NCI-H1092 (cell line): Measurements from ENCODE around the gene PCDHB9.
"Not testable (repeated sequence)": the region's sequence is repeated elsewhere in the genome, so short reads cannot be mapped to it uniquely, and the experiment has no call there.

Experiments used
- DNase-seq: peaks from one replicate; lab custom pipeline; 2025; lab: John Stamatoyannopoulos, UW

Gene PCDHB9

DNA sequence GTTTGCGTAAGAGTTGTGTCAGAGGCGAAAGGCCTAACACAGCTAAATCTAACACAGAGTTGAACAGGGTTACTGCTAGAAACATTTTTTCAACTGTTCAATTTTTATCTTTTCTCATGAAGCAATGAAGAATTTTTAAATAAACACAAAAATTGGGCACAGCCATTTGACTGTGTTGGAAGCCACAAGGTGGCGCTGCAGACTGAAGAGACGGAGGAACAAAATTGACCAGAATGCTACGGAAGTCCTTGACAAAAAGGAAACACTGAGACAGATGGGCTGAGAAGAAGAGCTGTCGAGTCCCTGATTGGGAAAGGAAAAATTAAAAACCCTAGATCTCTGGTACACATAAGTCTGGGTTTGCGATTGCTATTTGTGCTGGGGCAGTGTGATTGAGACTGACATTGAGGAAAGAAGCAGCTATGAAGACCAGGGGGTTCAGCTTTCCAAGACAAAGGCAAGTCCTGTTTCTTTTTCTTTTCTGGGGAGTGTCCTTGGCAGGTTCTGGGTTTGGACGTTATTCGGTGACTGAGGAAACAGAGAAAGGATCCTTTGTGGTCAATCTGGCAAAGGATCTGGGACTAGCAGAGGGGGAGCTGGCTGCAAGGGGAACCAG, at the start of gene PCDHB9:
PCDHB9 (plus strand) TSS at position 265 of the 616 bp plus-strand sequence; CDS start at position 423, 158 bp downstream.
- DNase-seq, result peak; percentile 3

- not testable (repeated sequence) for DNase-seq
Observed at GRCh38 chr5:141137346-141137745, 49.6 kb upstream of the PCDHB9 start.

- DNase-seq, result no peak
Observed at GRCh38 chr5:141149812-141150211, 37.1 kb upstream of the PCDHB9 start, which contains the start of gene PCDHB6. PCDHB6 (plus strand) TSS chr5:141150057; CDS start chr5:141150258, 201 bp downstream.

DNA sequence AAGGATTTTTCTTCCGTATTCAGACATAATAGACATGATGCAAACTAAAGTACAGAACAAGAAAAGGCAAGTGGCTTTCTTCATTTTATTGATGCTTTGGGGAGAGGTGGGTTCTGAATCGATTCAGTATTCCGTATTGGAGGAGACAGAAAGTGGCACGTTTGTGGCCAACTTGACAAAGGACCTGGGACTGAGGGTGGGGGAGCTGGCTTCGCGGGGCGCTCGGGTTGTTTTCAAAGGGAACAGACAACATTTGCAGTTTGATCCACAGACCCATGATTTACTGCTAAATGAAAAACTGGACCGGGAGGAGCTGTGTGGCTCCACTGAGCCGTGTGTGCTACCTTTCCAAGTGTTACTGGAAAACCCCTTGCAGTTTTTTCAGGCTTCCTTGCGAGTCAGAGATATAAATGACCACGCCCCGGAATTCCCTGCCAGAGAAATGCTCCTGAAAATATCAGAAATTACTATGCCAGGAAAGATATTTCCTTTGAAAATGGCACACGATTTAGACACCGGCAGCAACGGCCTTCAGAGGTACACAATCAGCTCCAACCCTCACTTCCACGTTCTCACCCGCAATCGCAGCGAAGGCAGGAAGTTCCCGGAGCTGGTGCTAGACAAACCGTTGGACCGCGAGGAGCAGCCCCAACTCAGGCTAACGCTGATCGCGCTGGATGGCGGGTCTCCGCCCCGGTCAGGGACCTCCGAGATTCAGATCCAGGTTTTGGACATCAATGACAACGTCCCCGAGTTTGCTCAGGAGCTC, 36.6 kb upstream of the PCDHB9 start:
- no peak for DNase-seq

DNA sequence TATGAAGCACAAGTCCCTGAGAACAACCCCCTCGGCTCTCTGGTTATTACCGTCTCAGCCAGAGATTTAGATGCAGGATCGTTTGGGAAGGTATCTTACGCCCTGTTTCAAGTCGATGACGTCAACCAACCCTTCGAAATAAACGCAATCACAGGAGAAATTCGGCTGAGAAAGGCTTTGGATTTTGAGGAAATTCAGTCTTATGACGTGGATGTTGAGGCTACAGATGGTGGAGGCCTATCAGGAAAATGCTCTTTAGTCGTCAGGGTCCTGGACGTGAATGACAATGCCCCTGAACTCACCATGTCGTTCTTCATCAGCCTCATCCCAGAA, 36.0 kb upstream of the PCDHB9 start:
- no peak for DNase-seq

DNA sequence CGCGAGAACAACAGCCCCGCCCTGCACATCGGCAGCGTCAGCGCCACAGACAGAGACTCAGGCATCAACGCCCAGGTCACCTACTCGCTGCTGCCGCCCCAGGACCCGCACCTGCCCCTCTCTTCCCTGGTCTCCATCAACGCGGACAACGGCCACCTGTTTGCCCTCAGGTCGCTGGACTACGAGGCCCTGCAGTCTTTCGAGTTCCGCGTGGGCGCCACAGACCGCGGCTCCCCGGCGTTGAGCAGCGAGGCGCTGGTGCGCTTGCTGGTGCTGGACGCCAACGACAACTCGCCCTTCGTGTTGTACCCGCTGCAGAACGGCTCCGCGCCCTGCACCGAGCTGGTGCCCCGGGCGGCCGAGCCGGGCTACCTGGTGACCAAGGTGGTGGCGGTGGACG, 35.3 kb upstream of the PCDHB9 start:
- DNase-seq, result not testable (repeated sequence)

- not testable (repeated sequence) for DNase-seq
Observed at GRCh38 chr5:141152096-141152495, 34.9 kb upstream of the PCDHB9 start.

DNA sequence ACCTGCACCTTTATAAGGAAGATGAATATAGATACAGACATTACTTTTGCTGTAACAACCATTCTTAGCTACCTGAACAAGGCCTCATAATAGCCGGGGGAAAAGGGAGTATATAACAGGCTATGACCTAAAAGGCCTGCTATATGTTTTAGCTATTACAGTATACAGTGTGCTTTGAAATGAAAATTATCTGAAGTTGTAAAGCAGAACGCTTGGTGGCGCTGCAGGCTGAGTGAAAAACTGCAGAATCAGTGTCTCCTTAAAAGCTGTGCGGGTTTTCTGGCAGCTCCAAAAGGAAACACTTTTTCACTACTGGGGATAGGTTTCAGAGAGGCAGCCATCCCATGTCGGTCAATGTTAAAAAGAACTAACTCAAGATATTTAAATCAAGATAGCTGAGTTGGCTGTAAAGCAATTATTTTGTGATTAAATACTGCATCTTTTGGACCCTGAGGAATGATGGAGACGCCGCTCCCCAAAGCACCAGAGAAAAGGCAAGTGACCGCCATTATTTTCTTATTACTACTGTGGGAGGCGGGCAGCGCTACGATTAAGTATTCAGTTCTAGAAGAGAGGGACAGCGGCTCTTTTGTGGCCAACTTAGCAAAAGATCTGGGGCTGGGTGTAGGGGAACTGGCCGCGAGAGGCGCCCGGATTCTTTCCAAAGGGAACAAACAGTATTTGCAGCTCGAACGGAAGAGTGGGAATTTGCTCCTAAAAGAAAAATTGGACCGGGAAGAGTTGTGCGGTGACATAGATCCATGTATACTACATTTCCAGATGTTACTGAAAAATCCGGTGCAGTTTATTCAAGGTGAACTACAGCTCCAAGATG, 31.2 kb upstream of the PCDHB9 start:
- DNase-seq, result no peak

- DNase-seq, result not testable (repeated sequence)
Observed at GRCh38 chr5:141157356-141157755, 29.6 kb upstream of the PCDHB9 start.

DNA sequence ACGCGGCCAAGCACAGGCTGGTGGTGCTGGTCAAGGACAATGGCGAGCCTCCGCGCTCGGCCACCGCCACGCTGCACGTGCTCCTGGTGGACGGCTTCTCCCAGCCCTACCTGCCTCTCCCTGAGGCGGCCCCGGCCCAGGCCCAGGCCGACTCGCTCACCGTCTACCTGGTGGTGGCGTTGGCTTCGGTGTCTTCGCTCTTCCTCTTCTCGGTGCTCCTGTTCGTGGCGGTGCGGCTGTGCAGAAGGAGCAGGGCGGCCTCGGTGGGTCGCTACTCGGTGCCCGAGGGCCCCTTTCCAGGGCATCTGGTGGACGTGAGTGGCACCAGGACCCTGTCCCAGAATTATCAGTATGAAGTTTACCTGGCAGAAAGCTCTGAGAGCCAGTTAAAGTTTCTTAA, 29.1 kb upstream of the PCDHB9 start:
- DNase-seq, result not testable (repeated sequence)

- DNase-seq, result no peak
Observed at GRCh38 chr5:141172381-141173204, 14.4 kb upstream of the PCDHB9 start, which contains the start of gene PCDHB7. PCDHB7 (plus strand) TSS chr5:141172644; CDS start chr5:141172836, 192 bp downstream.

GRCh38 chr5:141174291-141175104, 12.5 kb upstream of the PCDHB9 start:
- DNase-seq, result not testable (repeated sequence)

DNA sequence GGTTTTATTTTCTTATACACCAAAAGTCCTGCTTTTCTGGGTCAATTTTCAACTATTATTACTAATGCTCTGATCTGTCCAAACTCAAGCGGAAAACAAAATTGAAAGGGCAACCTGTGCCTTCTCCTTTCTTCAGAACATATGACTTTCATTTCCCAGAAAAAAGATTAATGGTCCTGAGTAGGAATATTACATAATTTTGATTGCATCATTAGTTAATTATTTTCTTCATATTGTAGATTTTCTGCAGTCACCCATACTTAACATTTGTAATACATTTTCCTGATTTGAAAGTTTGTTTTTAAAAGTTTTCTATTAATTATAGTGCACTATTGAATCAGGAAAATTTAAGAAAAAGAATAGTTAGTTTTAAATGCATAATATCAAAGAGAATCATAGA, 11.0 kb upstream of the PCDHB9 start:
- no peak for DNase-seq

DNA sequence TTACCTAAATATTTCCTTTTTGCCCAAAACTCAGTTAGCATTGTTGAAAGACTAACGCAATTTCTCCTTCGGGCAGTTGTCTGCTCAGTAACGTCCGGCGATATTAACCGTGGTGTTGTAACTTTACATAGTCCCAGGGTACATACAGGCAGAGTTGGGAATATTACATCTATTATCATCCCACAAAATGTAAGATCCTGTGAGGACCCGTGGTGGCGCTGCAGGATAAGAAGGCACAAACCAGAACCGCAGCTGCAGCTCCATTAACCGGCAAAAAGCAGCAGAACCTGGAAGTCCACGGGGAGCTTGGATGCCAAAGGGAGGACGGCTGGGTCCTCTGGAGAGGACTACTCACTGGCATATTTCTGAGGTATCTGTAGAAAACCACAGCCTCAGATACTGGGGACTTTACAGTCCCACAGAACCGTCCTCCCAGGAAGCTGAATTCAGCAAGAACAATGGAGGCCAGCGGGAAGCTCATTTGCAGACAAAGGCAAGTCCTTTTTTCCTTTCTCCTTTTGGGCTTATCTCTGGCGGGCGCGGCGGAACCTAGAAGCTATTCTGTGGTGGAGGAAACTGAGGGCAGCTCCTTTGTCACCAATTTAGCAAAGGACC, 9.3 kb upstream of the PCDHB9 start, which contains the start of gene PCDHB8:
PCDHB8 (plus strand) TSS at position 214 of the 615 bp plus-strand sequence; CDS start at position 459, 245 bp downstream.
- DNase-seq, result peak; percentile 1

GRCh38 chr5:141179371-141179770, 7.6 kb upstream of the PCDHB9 start:
- not testable (repeated sequence) for DNase-seq

DNA sequence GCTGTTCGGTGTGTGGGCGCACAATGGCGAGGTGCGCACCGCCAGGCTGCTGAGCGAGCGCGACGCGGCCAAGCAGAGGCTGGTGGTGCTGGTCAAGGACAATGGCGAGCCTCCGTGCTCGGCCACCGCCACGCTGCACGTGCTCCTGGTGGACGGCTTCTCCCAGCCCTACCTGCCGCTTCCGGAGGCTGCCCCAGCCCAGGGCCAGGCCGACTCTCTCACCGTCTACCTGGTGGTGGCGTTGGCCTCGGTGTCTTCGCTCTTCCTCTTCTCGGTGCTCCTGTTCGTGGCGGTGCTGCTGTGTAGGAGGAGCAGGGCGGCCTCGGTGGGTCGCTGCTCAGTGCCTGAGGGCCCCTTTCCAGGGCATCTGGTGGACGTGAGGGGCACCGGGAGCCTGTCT, 7.1 kb upstream of the PCDHB9 start:
- DNase-seq, result not testable (repeated sequence)

DNA sequence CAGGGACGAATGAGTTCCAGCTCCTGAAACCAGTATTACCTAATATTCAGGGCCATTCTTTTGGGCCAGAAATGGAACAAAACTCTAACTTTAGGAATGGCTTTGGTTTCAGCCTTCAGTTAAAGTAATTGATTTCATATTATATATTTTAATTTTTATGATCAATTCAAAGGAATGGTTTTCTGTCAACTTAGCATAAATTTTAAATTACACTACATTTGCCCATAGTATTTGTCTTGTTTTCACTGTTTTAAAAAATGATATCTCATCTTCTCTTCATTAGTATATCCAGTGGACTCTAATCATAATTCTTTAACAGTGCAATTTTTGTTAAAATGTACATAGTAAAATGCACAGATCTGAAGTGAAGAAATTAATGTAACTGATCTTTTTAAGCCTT, 6.6 kb upstream of the PCDHB9 start:
- DNase-seq, result no peak

DNA sequence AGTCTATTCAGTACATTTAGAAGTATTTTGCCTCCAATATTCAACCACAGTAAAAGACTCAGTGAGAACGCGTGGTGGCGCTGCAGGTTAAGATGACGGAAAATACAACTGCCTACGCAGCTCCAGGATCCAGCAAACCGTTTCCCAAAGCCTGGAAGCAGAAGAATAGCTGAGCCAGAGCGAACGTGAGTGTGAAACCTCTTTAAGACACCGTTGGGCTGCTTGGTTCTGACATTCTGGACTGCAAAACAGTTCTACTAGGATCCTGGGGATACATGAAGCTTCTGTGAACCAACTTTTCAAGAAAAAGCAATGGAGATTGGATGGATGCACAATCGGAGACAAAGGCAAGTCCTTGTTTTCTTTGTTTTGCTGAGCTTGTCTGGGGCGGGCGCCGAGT, 4.7 kb upstream of the PCDHB9 start, which contains the start of gene PCDHB16:
PCDHB16 (plus strand) TSS at position 140 of the 400 bp plus-strand sequence; CDS start at position 313, 173 bp downstream.
- DNase-seq, result peak; percentile 9

- DNase-seq, result not testable (repeated sequence)
Observed at GRCh38 chr5:141184117-141184855, 2.7 kb upstream of the PCDHB9 start.
